Omental fat pad (tissue), 4 donors: ENCODE data around the gene VPS39. TPM values are rescaled to one million over a fixed set of nuclear protein-coding genes. Genes with fewer than 3 reads are reported as not detected.
"Not testable (repeated sequence)": the region's sequence is repeated elsewhere in the genome, so short reads cannot be mapped to it uniquely, and the experiment has no call there.

Experiments
- ATAC-seq: fragments of 150-250 bp; one replicate; pipeline ENCODE4 v1.9.1; 2016; ENCODE audit warnings: mild to moderate bottlenecking, moderate library complexity; ENCODE audit not compliant: low FRiP score
- DNase-seq: peaks from one replicate; pipeline ENCODE4 v3.0.0-alpha.2; 2019; ENCODE audit warnings: low spot score
- CTCF ChIP-seq, 3 donors: fragments of 450-650 bp; IDR thresholded peaks; one replicate each; pipeline ENCODE4 v1.5.1; 2016 to 2017; ENCODE audit warnings: antibody characterized with exemption in 3 of 3, mild to moderate bottlenecking in 3 of 3, moderate library complexity in 2 of 3
- total RNA-seq, 4 donors: library from RNA; depleted of rRNA; stranded (reverse); fragments of >200 nt; gene quantifications; one replicate each; pipeline ENCODE4 v1.1.0, GENCODE V29; 2016

VPS39 gene
- total RNA-seq, 4 donors from 2014 or later = 61.0 to 134 (median 73.8) TPM

DNA sequence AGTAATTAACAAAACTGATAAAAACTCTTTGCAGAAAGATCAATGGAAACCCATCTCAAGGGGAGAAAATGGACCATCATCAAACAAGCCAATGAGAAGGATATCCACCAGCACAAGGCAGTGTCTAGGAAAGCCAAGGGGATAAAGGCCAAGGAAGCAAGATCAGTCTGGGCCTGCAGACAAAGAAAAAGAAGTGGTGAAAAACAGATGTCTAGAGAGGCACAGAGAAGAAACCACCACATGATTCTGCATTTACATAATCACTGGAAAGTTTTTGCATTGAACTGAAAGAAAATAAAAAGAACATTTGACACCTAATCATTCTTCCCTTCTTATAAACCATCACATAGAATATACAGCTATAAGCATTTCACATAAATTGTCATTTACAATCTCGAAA lies 23.0 kb upstream of the VPS39 start:
- ATAC-seq = no peak
- no peak for TF ChIP-seq CTCF (IDR thresholded peaks at IDR 0.05)
- no peak for DNase-seq

GRCh38 chr15:42228981-42229380 lies 20.9 kb upstream of the VPS39 start:
- ATAC-seq, DNase-seq: not testable (repeated sequence)

DNA sequence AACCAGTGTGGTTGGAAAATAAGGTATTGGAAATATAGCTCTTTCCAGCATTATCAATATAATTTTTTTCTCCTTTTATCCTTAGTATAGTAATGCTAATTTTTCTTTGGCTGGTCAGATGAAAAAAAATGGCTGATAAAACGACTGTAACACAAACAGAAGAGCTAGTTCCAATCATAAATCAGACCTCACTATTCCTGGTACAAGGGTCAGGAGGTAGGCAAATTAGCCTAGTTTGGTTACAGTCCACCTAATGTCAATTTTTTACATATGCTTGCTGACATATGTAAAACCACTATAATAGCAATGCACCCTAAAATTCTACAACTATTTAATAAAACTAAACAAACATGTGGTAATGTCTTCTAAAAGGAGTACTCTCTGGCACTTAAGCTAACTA lies 19.9 kb upstream of the VPS39 start:
- ATAC-seq (no peak), DNase-seq (no peak)
- TF ChIP-seq CTCF (IDR thresholded peaks at IDR 0.05) = no peak

DNA sequence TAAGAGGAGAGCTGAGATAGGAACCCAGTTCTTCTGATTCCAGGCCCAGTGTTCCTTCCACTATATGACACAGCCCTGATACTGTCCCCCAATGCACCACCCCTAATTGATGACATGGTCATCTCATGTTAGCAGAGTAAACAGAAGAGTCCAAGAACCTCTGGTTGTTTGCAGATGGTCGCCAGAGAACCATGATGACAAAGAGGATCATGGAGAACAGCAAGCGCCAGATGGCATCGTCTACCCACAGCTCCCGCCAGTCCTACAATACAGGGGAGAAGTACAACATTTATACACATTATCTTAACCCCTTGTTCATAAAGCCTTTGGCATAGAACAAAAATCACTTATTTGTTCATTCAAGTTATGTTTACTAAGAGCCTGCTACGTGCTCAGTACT lies 18.5 kb upstream of the VPS39 start:
- ATAC-seq (no peak), DNase-seq (no peak)
- no peak for TF ChIP-seq CTCF (IDR thresholded peaks at IDR 0.05)

- no peak for ATAC-seq
- DNase-seq = no peak
- no peak for TF ChIP-seq CTCF (IDR thresholded peaks at IDR 0.05)
Observed at GRCh38 chr15:42220216-42220615, 12.1 kb upstream of the VPS39 start.

- ATAC-seq = no peak
- no peak for TF ChIP-seq CTCF (IDR thresholded peaks at IDR 0.05)
- no peak for DNase-seq
Observed at GRCh38 chr15:42218953-42219592, 11.0 kb upstream of the VPS39 start.

DNA sequence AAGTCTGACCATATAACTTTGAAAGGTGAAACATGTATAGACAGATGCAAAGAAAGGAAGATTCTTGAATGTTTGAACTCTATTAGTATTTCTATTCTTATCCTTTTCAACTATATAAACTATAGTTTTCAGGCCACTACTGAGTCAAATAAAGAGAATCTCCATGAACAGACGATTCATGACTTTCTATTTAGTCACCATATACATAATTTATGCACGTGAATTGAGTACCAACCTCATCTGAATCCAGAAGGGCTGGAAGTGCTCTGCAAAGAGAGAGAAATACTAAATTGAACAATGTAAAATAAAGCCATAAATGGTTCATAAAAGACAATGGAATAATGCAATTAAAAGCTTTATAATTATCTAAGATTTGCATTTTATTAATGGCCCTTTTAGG lies 9.5 kb upstream of the VPS39 start:
- TF ChIP-seq CTCF (IDR thresholded peaks at IDR 0.05) = no peak
- no peak for ATAC-seq
- no peak for DNase-seq
